Right atrium auricular region (tissue), 2 donors: Measurements from ENCODE around the gene CEP104. TPM values are rescaled to one million over a fixed set of nuclear protein-coding genes. Genes with fewer than 3 reads are reported as not detected.

Source experiments
- DNase-seq: peaks from one replicate; pipeline ENCODE4 v3.0.0-alpha.2; 2019; ENCODE audit warnings: low spot score
- H3K27ac ChIP-seq, 2 donors: fragments of 200-600 bp; sonication (generic); 1 replicate in 1 of 2; 2 replicates in 1 of 2; pipeline ENCODE4 v1.5.1; 2016 to 2019
- H3K27me3 ChIP-seq, 2 donors: fragments of 200-600 bp; sonication (generic); one replicate each; pipeline versions ENCODE4 v1.5.1 to v1.6.0; 2017 to 2019
- H3K36me3 ChIP-seq: fragments of 200-600 bp; sonication (generic); one replicate; pipeline ENCODE4 v1.5.1; 2016
- H3K4me1 ChIP-seq, 2 donors: fragments of 200-600 bp; sonication (generic); one replicate each; pipeline versions ENCODE4 v1.5.1 to v1.6.0; 2017 to 2019
- H3K4me3 ChIP-seq, 2 donors: fragments of 200-600 bp; sonication (generic); 1 replicate in 1 of 2; 2 replicates in 1 of 2; pipeline ENCODE4 v1.5.1; 2017 to 2019; ENCODE audit warnings: mild to moderate bottlenecking in 1 of 2, moderate library complexity in 1 of 2
- H3K9me3 ChIP-seq, 2 donors: fragments of 200-600 bp; sonication (generic); one replicate each; pipeline ENCODE4 v1.5.1; 2019
- total RNA-seq, 2 donors: library from RNA; depleted of rRNA; stranded (reverse); fragments of >200 nt; gene quantifications; one replicate each; pipeline ENCODE4 v1.1.0, GENCODE V29; 2016
- TF ChIP-seq, protein P1 (sequence below), 2 donors: fragments of 200-600 bp; sonication (generic); IDR thresholded peaks; one replicate each; pipeline ENCODE4 v1.5.1; 2019; ENCODE audit warnings: antibody characterized with exemption in 2 of 2

The CEP104 gene
- total RNA-seq, 2 donors from 2014 or later, result 21.7 to 25.9 TPM

DNA sequence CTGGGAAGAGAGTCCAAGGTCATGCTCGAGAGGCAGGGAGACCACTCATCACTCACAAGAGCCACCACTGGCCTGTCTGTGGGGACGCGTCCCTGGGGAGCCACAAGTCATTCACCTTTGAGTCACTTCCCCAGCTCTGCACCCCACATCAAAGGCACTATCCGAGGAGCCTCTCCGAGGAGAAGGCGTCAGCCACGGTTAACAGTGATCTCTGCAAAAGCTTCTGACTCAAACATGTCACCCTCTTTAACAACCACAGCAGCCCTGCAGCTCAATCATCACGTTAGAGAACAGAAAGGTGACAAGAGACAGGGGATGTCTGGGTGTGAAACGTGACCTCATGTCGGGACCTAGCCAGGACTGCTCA is 69.7 kb downstream of the CEP104 start:
- H3K27me3 ChIP-seq, result no peaks in the 10 kb centered on the region
- H3K9me3 ChIP-seq, result no peaks in the 10 kb centered on the region
- TF ChIP-seq, protein P1, sequence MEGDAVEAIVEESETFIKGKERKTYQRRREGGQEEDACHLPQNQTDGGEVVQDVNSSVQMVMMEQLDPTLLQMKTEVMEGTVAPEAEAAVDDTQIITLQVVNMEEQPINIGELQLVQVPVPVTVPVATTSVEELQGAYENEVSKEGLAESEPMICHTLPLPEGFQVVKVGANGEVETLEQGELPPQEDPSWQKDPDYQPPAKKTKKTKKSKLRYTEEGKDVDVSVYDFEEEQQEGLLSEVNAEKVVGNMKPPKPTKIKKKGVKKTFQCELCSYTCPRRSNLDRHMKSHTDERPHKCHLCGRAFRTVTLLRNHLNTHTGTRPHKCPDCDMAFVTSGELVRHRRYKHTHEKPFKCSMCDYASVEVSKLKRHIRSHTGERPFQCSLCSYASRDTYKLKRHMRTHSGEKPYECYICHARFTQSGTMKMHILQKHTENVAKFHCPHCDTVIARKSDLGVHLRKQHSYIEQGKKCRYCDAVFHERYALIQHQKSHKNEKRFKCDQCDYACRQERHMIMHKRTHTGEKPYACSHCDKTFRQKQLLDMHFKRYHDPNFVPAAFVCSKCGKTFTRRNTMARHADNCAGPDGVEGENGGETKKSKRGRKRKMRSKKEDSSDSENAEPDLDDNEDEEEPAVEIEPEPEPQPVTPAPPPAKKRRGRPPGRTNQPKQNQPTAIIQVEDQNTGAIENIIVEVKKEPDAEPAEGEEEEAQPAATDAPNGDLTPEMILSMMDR (IDR thresholded peaks at IDR 0.05), result no peak
- peaks cover 0 to 27% of the 10 kb centered on the region in 2 donors for H3K4me1 ChIP-seq
- no peak overlapping the region for H3K4me3 ChIP-seq
- peaks cover 49% of the 10 kb centered on the region for H3K36me3 ChIP-seq
- H3K27ac ChIP-seq, result no peak overlapping the region
- DNase-seq, result no peak

DNA sequence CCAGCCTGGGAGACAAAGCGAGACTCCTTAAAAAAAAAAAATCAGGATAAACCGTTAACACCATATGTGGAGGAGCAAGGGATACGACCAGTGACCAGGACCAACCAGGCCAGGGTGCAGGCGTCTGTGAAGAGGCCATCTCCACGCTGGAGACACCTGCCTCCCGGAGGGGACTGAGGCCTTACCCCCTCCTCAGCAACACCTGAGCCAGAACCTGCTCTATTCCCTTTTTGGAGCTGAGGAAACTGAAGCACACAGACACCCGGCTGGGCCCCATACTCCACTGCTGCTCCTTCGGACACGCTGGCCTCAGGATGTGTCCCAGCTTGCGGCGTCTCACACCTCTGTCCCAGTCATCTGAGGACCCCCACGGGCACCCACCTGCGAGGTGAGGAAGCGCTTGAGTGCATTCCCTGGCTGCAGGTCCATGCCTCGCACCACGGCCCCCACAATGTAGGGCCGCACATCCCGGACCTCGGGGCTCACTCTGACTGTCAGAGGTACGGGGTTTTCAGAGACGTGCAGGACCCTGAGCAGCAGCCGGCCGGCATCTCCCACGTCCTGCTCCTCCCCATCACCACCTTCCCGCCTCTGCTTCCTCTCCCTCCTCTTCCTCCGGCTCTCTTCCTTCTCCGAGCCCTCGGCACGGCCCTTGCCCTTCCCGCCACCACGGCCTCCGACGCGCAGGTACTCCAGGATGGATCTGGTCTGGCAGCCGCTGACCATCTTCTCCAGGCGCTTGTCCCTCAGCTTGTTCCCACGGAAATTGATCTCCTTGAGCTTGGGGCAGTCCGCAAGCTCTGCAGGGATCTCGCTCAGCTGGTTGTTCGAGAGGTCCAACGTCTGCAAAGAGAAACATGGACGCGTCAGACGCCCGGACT is 70.3 kb downstream of the CEP104 start:
- Histone ChIP-seq H3K36me3 (peaks cover 56% of the 10 kb centered on the region), H3K27me3 (no peaks in the 10 kb centered on the region), H3K4me3 (no peak overlapping the region), H3K4me1 (peaks cover 0 to 27% of the 10 kb centered on the region in 2 donors), H3K27ac (no peak overlapping the region), H3K9me3 (no peaks in the 10 kb centered on the region)
- DNase-seq, result no peak
- TF ChIP-seq, protein P1 (IDR thresholded peaks at IDR 0.05), result no peak

DNA sequence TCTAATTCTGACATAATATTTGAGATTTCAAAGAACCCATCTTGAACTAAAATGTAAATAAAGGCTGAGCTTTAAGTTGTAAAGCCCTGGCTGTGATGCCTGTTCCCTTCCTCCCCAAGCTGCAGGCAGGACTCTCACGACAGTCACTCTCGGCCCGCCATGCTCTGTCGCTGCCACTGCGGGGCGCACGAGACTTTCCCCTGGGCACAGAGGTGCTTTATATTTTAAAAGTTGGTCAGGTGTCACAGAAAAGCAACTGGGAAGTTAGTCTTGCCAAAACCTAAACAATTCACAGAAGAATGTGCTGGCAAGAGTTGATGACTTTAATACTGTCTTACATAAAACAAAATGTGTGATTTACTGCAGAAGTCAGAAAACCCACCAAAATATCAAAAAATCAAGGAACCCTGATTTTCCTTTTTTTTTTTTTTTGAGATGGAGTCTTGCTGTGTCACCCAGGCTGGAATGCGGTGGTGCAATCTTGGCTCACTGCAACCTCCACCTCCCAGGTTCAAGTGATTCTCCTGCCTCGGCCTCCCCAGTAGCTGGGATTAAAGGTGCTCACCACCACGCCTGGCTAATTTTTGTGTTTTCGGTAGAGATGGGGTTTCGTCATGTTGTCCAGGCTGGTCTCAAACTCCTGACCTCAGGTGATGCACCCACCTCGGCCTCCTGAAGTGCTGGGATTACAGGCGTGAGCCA is 71.4 kb downstream of the CEP104 start:
- H3K27ac ChIP-seq, result no peak overlapping the region
- no peaks in the 10 kb centered on the region for H3K27me3 ChIP-seq
- peaks cover 0 to 19% of the 10 kb centered on the region in 2 donors for H3K4me1 ChIP-seq
- H3K36me3 ChIP-seq, result peaks cover 67% of the 10 kb centered on the region
- TF ChIP-seq, protein P1 (IDR thresholded peaks at IDR 0.05), result peak in 1 of 2 donors; percentile 29
- H3K9me3 ChIP-seq, result no peaks in the 10 kb centered on the region
- DNase-seq, result no peak
- H3K4me3 ChIP-seq, result no peak overlapping the region

DNA sequence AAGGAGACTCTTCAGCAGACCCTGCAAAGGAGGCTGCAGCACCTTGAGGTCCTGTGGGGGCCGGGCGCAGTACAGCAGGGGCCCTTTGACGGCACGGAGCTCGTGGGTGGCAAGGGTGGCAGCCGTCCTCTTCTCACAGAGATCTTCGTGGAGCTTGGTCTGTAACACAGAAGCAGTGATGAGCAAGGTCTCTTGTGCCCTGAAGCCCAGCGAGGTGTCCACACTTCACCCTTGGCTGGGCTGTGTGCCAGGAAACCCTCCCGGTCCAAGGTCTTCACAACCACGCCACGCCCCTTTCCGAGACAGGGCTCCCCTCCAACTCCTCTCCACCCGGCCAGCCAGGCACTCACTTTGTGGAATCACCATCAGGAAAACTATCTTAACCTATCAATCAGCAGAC is 72.0 kb downstream of the CEP104 start:
- peaks cover 0 to 14% of the 10 kb centered on the region in 2 donors for H3K4me1 ChIP-seq
- no peaks in the 10 kb centered on the region for H3K9me3 ChIP-seq
- no peak overlapping the region for H3K4me3 ChIP-seq
- H3K27ac ChIP-seq, result no peak overlapping the region
- H3K36me3 ChIP-seq, result peaks cover 72% of the 10 kb centered on the region
- TF ChIP-seq, protein P1 (IDR thresholded peaks at IDR 0.05), result no peak
- no peak for DNase-seq
- no peaks in the 10 kb centered on the region for H3K27me3 ChIP-seq

DNA sequence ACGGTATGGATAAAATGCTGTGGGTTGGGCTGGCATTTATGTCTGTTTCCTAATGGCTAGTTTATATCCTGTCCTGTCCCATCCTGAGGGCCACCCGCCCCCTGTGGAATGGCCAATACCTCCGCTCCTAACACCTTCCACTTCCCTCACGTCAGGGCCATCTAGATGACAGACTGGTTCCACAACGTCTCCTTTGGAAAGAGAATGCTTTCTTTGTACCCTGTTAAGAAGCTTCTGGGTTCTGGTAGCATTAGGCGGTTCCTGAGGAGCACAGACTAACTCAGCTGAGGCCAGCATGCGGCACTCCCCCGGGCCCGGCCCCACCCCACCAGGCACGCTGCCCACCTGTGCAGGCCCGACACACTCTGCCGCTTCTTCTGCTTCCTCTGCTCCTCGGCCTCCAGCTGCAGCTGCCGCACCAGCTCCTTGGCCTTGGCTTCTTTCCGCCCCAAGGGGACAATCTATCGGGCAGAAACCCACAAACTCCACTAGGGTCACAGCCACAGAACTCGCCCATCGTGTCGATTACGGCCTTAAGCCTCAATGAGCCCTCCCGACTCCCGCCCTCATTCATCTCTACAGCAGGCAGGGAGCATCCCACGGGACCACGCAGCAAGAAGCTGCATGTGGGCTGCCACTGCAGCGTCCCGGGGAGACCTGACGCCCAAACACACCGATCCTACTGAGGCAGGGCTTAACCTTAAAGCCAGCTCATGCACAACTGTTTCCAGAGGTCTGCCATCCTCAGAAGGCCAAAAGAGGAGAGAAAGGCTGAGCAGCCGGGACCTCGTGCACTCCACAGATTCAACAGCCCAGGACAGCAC is 73.1 kb downstream of the CEP104 start:
- TF ChIP-seq, protein P1 (IDR thresholded peaks at IDR 0.05), result no peak
- DNase-seq, result no peak
- no peak overlapping the region for H3K27ac ChIP-seq
- no peaks in the 10 kb centered on the region for H3K27me3 ChIP-seq
- H3K36me3 ChIP-seq, result peaks cover 77% of the 10 kb centered on the region
- H3K9me3 ChIP-seq, result no peaks in the 10 kb centered on the region
- H3K4me3 ChIP-seq, result no peak overlapping the region
- H3K4me1 ChIP-seq, result peaks cover 0 to 5% of the 10 kb centered on the region in 2 donors
